ENCODE data around the gene GEMIN7.

DNA sequence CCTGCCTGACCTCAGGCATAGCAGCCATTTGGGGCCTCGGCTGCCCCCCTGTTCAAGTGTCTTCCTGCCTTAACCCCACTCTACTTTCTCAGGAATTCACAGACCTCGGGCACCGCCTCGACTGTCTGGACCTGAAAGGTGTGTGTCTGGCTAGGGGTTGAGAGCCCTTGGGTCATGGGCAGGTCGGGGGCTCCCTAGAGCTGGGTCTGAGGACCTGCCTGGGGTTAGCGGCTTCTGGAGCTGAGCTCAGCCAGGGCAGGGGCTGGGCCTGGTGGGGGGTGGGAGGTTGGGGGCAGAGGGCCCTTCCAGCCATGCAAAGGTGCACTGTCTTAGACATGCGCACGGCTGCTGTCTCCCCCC is 61.1 kb downstream of the GEMIN7 start:
- TF ChIP-seq, protein P1, sequence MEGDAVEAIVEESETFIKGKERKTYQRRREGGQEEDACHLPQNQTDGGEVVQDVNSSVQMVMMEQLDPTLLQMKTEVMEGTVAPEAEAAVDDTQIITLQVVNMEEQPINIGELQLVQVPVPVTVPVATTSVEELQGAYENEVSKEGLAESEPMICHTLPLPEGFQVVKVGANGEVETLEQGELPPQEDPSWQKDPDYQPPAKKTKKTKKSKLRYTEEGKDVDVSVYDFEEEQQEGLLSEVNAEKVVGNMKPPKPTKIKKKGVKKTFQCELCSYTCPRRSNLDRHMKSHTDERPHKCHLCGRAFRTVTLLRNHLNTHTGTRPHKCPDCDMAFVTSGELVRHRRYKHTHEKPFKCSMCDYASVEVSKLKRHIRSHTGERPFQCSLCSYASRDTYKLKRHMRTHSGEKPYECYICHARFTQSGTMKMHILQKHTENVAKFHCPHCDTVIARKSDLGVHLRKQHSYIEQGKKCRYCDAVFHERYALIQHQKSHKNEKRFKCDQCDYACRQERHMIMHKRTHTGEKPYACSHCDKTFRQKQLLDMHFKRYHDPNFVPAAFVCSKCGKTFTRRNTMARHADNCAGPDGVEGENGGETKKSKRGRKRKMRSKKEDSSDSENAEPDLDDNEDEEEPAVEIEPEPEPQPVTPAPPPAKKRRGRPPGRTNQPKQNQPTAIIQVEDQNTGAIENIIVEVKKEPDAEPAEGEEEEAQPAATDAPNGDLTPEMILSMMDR (IDR thresholded peaks at IDR 0.05) = no peak
- no peak for TF ChIP-seq EP300 (IDR thresholded peaks at IDR 0.05; ENCODE audit: low read depth)

All from transverse colon (tissue), 3 donors.